NCI-H187 (cell line): ENCODE results near the gene BEAN1.
A peak's percentile ranks its signal among the peaks of the same experiment; 100 is the strongest.

Experiments used
- DNase-seq, 2 experiments: peaks; one replicate each; lab custom pipeline; 2025; lab: John Stamatoyannopoulos, UW

The BEAN1 gene

DNA sequence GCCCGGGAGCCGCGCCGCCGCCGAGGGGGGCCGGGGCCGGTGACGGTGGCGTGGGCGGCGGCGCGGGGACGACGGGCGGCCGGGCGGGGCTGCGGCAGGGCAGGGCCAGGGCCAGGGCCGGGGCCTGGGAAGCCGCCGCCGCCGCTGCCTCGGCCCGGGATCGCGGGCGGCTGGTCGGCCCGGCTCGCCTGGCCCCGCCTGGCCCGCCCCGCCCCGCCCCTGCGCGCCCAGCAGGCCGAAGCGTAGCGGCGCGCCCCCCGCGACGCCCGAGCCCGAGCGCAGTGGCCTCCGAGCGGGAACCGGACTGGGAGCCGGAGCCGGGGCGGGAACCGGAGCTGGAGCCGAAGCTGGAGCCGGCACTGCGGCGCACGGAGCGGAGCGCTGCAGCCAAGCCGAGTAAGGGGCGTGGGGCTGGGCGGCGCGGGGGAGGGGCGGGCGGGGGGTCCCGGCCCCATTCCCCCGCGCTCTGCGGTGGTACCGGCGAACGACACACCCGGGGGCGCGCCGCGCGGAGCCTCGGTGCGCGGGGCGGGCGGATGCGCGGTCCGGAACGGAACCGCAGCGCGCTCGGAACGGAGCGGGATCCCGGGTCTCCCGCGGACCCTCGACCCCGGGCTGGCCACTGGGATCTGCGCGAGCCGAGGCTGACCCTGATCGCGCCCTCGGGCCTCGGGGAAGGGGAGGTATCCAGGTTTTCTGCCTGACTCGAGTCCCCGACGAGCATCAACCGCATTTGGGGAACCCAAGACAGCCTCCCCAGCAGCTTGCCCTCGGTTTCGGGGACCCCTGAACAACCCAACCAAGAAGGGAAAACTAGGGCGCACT, at the start of gene BEAN1:
Gene BEAN1, plus strand, starts transcription at position 260 of the 825 bp plus-strand sequence. CDS start 10,382 bp downstream, outside the sequence.
- DNase-seq = no peak

- DNase-seq = no peak
Observed at GRCh38 chr16:66377324-66377723, 49.8 kb upstream of the BEAN1 start.

DNA sequence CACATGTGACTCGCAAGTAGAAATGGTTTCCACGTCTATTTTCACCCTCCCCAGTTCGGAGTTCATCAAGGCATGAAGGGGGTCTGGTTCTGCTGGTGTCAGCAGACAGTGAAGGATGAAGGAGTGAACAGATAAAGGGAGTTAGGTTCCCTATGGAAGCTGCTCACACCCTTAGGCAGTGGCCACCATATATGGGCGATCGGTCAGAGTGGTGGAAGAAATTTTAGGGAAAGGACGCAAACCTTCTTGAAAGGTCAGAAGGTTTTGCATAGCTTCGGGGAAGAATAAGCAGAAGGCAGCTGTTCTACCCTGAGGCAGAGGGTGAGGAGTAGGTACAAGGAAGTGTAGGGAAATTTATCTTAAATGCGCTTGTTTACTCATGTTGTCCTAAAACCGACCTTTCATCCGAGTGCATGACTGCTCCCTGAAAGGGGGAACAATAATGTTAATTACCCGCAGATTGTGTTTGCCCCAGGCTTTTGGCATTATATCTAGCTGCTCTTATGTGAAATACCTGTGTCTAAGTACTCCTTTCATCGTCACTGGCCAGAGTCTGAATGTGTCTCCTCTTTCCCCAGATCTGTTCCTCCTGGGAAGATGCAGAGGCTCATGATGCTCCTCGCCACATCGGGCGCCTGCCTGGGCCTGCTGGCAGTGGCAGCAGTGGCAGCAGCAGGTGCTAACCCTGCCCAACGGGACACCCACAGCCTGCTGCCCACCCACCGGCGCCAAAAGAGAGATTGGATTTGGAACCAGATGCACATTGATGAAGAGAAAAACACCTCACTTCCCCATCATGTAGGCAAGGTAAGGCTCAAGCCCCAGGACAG, 48.1 kb upstream of the BEAN1 start:
- no peak for DNase-seq

DNA sequence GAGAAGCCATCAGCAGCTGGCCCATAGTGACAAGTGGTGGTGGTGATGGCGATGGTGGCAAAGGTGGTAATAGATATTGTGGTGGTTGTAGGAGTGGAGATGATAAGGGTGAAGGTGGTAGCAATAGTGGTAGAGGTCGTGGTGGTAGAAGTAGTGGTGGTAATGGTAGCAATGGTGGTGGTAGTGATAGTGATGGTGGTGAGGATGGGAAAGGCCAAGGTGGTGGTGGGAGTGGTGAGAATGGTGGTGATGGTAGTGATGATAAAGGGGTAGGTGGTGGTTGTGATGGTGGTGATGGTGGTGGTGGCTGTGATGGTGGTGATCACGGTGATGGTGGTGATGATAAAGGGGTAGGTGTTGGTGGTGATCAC, 47.5 kb upstream of the BEAN1 start:
- DNase-seq = no peak

DNA sequence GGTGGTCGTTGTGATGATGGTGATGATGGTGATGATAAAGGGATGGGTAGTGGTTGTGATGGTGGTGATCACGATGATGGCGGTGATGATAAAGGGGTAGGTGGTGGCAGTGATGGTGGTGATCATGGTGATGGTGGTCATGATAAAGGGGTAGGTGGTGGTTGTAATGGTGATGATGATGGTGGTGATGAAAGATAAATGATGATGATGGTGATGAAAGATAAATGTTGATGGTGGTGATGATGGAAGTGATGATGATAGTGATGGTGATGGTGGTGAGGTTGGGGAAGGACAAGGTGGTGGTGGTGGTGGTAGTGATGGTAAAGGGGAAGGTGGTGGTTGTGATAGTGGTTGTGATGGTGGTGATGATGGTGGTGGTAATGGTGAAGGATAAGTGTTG, 46.7 kb upstream of the BEAN1 start:
- no peak for DNase-seq

DNA sequence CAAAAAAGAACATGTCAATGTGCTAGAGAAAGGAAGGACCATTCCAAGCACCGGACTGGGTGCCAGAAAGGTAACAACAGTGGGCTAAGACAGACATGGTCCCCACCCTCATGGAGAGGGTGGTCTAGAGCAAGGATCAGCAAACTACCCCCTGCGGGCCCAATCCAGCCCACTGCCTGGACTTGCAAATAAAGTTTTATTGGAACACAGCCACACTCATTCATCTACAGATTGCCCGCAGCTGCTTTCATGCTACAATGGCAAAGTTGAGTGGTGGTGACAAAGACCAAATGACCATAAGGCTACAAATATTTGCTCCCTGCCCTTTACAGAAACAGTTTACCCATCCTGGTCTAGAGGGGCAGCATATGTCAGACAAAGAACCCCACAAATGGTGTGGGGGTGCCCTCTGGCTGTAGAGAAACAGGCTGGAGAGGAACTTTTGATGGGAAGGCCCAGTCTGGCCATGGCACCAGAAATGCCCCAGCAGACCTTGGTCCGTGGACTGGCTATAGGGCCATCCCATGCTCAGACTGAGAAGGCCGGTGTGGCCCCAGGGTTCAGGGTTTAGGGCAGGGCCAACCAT, 45.4 kb upstream of the BEAN1 start:
- no peak for DNase-seq

DNA sequence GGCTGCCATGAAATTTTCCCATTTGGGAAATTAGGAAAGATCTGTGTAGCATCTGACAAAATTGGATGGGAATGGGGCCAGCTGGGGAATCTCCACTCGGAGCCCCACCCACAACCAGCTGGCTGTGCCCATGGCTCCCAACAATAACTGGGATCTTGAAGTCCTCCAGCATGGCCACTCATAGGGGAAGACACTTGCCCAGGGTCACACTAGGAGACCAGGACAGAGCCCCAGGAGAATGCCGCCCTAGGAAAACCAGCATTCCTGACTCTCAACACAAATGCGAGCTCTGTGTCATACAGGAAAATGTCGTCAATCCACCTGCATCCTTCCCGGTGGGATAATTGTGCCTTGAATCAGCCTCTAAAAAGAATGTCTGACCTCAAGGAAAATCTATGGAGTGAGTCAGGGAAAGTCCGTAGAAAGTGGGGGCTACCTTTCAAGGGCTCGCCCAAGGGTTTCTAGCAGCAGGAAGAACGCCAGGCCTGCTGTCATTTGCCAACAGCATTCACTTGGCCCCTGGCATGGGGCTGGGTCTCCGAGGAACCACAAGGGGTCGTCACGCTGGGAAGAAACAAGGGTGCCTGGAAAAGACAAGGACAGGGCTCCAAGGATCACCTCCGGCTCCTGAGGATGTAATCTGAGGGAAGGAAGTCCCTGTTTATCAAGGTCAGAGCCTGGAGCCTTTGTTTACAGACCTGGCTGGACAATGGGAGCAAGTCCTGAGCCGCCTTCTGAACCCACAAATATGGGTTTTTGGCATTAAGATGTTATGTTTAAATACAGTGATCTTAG, 44.7 kb upstream of the BEAN1 start:
- no peak for DNase-seq

GRCh38 chr16:66382966-66383299, 44.2 kb upstream of the BEAN1 start:
- no peak for DNase-seq

GRCh38 chr16:66383551-66383950, 43.5 kb upstream of the BEAN1 start:
- DNase-seq = no peak

DNA sequence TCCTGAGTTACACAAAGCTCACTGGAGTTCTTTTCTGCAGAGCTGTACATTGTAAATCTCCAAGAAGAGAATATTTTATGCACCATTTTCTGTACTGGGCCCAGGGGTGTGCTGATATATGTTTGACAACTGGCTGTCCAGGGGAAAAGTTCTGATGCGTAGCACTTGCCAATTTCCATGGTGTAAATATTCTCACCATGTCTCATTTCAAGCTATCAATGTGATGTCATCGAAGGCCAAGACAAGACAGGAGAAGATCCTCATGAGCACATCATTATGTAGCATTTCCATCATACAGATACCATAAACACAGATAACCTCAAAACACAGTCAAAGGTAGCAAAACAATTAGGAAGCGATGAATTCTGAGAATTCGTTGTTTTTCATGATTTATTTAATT, 41.7 kb upstream of the BEAN1 start:
- no peak for DNase-seq

DNA sequence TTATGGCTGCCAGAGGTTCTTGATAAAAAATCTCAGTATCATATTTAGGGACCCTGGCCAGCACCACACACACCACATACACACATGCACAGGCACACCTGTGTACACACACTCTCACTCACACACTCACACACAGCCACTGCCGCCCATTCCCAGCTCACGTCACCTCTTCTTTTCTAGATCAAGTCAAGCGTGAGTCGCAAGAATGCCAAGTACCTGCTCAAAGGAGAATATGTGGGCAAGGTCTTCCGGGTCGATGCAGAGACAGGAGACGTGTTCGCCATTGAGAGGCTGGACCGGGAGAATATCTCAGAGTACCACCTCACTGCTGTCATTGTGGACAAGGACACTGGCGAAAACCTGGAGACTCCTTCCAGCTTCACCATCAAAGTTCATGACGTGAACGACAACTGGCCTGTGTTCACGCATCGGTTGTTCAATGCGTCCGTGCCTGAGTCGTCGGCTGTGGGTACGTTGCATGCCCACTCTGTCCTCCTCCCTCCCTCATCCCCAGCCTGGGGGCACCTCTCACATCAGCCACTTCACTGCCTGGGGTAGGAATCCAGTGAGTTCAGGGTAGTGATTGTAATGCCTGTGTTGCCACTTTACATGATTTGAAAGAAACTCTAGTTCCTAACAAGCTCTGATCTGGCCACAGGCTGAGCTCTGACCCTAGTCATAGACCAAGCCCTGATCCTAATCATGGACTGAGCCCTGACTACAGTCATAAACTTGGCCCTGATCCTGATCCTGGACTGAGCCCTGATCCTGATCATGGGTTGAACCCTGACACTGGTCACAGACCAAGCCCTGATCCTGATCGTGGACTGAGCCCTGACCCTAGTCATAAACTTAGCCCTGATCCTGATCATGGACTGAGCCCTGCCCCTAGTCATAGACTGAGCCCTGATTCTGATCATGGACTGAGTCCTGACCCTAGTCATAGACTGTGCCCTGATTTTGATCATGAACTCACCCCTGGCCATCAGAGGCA, 40.2 kb upstream of the BEAN1 start:
- peak in 1 of 2 experiments; percentile 11 for DNase-seq

DNA sequence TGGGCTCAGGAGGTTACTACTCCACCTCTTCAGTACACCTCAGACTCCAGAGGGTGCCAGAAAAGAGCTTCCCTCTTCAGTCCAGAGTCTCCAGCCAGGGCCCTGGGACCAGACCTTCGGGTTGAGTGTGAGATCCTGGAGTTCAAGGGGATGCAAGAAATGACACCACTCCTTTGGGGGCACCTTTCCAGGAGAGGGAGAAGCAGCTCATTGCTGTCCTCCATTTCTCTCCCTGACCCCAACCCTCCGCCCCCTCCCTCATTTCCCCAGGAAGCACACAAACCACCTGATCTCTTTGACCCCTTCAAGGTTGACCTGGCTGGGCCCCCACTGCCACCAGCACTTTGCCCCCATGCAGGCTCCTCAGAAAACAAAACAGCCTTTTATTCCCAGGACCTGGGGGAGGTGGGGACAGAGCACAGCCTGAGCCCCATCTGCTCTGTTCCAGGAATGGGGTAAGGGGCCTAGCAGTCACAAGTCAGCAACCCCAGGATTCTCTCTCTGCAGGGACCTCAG, 39.2 kb upstream of the BEAN1 start:
- no peak for DNase-seq

- DNase-seq = no peak
Observed at GRCh38 chr16:66388350-66389139, 38.5 kb upstream of the BEAN1 start.

DNA sequence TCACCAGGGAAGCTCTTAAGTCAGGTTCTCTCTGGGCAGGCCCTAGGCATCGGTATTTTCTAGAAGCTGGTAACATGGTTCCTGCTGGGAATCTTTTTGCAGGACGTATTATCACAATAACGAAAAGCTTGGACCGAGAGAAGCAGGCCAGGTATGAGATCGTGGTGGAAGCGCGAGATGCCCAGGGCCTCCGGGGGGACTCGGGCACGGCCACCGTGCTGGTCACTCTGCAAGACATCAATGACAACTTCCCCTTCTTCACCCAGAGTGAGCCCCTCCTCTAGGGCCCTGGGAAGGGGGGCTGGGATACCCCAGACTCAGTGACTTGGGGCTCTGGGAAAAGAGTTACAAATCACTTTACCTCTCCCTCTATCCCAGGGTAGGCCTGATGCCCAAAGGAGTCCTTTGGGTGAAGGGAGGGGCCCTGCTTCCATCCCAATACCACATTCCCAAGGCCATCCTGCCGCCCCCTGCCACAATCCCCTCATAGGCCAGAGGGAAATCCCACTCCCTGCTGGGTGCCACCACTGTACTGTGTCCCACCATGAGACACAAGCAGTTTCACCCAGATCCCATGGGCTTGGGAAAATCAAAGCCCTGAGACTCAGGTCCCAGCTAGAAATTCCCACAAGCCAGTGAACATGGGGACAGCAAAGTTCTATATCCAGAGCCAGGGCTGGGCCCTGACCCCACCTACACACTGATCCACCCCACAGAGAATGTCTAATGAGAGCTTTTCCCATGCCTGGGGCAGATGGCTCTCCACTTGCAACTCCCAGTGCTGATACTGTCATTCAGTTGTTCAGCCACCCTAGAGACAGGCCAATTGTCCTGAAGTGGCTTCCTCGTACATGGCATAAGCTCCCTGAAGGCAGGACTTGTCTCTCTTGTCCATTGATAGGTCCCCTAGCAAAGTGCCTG, 37.6 kb upstream of the BEAN1 start:
- DNase-seq = no peak

GRCh38 chr16:66390346-66391108, 36.6 kb upstream of the BEAN1 start:
- no peak for DNase-seq

- DNase-seq = no peak
Observed at GRCh38 chr16:66391726-66392670, 35.1 kb upstream of the BEAN1 start.
